GM03348 (cell line): Measurements from ENCODE around the gene SIGLEC10.
"Not testable (repeated sequence)": the region's sequence is repeated elsewhere in the genome, so short reads cannot be mapped to it uniquely, and the experiment has no call there.

Experiments used
- DNase-seq: peaks from one replicate; pipeline ENCODE4 v3.0.0; 2012; ENCODE audit warnings: low spot score

The SIGLEC10 gene

DNA sequence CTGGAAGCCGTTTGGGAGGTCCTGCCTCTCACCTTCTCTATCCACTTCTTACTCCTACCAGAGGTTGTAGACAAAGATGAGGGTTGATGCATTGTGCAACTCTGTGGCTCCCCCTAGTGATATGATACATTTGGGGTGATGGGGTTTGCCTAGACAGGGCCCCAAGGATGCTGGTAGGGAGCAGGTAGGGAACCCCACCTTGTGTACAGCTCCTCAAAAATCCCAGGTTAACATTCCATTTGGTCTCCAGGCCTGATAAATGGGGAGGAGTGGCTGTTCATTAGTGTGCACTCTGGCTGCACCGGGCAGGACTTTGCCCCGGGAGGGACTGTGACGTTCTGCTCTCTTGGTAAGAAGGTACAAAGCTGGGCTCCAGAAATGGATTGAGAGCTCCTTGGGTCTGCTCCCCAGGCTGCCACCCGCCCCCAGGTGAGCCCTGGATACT is 21.6 kb upstream of the SIGLEC10 start:
- DNase-seq: peak; percentile 43

DNA sequence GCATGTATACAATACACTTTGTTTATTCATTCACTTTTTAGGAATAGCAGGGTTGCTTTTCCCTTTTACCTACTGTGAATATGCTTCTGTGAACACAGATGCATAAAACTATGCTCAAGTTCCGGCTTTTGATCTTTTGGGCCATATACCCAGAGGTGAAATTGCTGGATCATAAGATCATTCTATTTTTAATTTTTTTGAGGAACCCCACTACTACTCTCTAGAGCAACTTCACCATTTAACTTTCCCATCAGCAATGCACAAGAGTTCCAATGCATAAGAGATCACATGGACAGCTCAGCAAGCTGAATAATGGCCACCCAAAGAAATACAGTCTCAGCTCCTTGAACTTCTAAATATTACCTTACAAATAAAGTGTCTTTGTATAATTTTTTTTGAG is 17.0 kb upstream of the SIGLEC10 start:
- DNase-seq: no peak

DNA sequence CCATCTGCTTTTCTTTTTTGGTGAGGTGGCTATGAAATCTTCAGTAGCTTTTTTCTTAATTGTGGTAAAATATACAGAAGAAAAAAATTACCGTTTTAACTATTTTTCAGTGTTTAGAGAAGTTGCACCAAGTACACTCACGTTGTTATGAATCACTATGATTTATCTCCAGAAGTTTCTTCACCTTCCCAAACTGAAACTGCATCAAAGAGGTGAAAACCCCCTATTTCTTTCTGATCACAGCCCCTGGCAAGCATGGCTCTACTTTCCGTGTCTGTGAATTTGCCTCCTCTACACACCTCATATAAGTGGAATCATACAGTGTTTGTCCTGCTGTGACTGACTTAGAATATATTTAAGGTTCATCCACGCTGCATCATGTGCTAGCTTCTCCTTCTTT is 15.6 kb upstream of the SIGLEC10 start:
- no peak for DNase-seq

DNA sequence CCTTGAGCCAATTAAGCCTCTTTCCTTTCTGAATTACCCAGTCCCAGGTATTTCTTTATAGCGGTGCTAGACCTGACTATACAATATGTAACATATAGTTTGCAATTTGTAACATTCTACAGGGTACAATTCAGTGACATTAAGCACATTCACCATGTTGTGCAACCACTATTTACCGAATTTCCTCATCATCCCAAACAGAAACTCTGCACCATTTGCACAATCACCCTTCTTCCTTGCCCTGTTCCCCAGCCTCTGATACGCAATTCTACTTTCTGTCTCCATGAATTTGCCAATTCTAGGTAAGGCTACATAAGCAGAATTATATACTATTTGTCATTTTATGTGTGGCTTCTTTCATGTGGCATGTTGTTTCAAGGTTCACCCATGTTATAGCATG is 13.7 kb upstream of the SIGLEC10 start:
- no peak for DNase-seq

DNA sequence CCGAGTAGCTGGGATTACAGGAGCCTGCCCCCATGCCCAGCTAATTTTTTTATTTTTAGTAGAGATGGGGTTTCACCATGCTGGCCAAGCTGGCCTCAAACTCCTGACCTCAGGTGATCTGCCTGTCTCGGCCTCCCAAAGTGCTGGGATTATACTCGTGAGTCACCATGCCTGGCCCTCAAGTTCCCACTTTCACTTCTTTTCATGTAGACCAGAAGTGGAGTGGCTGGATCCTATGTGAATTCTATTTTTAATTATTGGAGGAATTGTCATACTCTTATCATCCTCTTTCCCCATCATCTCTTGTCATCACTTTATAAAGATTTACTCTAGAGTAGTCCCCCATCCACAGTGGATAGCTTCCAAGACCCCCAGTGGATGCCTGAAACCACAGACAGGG is 12.8 kb upstream of the SIGLEC10 start:
- no peak for DNase-seq

DNA sequence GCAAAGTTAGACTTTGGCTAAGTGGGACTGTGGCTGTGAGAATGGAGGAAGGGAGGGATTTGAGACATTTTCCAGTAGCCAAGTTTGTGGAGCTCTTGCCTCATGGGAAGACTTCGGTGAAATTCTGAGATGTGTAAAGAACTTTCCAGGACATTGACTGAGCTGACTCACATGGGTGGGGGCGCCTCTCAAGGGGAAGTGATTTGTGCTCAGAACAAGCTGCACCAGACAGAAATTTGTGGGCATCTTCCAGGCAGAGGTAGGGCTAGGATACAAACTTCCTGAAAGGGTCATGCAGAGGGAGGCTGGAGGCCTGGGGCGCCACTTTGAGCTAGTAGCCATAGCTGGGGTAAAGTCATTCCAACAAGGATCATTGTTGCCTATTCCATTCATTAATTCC is 9.8 kb upstream of the SIGLEC10 start:
- DNase-seq: no peak

DNA sequence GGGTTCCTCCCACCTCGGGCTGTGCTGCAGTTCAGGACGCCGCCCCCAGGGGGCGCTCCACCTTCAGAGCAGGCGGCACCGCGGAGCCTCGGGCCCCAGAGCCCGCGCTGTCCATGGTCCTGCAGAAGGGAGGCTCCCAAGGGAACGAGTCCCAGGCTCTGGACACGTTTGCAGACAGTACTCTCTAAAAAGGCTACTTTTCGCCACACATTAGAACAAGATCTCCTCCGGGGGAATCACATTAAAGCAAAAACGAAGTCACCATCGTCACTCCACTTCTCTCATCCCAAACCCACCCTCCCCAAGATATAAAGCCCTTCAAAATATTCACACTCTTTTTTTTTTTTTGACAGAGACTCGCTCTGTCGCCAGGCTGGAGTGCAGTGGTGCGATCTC is 4.6 kb upstream of the SIGLEC10 start:
- peak; percentile 95 for DNase-seq

DNA sequence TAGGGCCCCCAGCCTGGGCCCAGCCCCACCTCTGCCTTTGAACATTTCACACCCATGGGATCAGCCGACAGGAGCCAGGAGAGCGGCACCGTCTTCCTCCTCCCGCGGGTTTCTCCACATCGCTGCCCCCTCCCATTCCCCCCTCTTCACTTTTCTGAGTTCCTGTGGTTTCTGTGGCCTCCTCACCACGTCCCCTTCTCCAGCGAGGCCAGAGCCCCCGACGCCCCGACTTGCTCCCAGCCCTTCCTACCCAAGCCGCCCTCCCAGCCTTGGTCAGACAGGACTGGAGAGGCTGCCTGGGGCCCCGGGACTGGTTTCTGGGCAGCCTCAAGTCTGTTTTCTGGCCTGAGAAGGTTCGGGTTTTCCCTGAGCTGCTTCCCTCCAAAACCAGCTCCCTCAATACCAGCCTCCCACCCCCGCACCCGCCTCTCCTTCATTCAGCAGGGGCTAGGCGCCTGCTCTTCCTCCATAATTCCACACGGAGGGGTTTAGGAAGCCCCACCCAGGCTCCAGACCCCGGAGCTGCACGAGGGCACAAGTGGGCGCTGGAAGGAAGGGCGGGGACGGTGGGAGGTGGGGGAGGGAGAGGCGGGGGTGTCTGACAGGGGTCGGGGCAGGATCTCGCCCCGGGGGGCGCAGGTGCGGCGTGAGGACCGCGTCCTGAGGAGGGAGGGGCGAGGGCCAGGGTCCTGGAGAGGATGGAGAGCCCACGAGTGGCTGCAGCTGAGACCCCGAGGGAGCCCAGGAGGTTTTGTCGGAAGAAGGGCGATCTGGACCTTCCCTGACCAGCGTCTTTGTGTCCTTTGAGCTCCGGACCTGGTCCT is 4.0 kb upstream of the SIGLEC10 start:
- DNase-seq: no peak

DNA sequence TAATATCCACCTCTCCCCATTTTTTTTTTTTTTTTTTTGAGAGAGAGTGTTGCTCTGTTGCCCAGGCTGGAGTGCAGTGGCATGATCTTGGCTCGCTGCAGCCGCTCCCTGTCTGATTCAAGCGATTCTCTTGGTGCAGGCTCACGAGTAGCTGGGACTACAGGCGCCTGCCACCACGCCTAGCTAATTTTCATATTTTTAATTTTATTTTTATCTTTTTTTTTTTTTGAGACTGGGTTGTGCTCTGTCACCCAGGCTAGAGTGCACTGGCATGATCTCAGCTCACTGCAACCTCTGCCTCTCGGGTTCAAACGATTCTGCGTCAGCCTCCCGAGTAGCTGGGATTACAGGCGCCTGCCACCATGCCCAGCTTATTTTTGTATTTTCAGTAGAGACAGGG is 3.1 kb upstream of the SIGLEC10 start:
- not testable (repeated sequence) for DNase-seq

DNA sequence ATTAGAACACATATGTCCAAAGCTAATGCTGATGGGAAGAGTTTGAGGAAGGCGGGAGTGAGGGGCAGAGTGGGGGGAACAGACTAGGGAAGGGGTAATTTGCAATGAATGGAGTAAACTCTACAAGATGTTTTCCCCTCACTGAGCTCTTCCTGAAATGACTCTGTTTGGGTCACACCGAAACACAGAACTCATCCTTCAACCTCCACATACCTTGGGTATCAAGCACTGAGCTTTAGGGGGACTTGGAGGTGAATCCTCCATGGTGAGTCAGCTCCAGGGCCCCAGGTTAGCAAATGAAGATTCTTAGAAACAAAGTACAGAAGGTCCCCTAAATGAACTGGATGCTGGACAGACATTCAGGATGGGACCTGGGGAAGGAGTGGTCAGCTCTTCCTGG is 1.3 kb upstream of the SIGLEC10 start:
- DNase-seq: no peak

DNA sequence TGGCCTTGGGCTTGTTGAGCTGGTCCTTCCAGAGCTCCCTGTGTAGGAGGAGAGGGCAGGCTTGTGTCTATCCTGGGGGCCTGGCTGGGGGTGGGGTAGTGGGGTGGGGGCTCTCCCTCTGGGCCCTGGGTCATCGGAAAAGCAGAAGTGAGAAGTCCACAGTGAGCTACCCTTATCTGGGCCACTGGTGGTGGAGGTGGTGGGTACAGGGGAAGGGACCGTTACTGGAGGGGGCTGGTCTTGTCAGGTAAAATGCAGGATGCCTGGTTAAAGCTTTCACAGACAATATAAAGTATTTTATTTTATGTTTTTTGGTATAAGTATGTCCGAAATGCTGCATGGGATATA is 342 bp upstream of the SIGLEC10 start:
- DNase-seq: no peak

DNA sequence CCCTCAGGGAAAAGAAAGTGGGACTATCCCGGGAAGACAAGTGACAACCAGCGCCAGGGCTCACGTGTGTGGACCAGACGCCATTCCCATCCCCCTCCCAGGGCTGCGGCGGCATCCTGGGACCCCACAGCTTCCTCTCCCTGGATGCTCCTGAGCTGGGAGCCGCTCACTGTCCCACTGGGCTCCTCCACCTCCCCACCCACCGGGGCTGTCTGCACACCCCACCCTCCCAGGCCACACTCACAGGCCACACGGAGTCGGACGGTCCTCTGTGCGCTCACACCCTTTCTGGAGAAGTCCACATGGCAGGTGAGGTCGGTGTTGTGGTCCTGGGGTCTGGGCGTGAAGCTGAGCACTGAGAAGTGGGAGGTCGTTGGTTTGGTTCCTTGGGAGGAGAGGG is 1.0 kb downstream of the SIGLEC10 start:
- DNase-seq: not testable (repeated sequence)

DNA sequence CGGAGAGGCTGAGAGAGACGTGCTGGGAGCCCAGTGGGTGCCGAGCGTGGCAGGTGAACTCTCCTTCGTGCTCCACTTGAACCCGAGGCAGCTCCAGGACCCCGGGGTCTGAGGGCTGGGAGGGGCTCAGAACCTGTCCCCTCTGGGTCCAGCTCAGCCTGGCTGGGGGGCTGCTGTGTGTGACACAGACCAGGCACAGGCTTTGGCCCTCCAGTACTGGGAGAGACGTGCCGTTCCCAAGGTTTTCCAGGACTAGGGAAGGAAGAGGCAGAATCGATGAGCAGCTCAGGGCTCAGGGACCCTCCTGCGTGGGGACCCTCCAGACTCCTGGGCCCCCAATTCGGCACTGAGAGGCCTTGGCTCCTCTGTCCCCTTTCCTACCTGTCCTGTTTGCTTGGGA is 2.3 kb downstream of the SIGLEC10 start:
- DNase-seq: no peak

DNA sequence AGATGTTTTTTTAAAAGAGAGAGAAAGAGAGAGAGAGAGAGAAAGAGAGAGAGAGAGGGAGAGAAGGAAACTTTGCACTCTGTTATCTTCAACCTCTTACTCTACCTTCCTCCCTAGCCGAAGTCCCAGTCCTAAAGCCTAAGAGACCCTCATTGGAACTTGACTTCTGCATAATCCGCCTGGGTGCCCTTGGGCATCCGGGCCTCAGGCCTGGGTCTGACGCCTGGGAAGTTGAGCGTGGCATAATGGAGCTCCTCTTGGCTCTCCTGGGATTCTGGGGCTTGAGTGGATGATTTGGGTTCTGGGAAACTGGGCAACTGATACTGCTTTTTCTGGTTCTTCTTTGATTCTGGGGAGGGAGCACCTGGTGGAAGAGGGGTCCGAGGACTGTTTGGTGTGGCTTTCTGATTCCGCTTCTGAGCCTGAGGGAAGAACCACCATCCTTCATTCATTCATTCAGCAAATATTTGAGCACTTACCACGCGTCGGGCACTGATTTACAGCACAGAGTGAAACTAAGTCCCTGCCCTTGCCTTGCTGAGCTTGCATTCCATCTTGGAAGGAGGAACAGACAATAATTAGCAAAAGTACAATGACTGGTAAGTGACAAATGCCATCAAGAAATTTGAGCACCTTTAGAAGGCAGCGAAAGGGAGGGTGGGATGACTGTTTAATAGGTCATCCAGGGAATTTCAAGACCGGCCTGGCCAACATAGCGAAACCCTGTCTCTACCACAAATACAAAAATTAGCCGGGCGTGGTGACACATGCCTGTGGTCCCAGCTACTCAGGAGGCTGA is 6.3 kb downstream of the SIGLEC10 start:
- DNase-seq: no peak

DNA sequence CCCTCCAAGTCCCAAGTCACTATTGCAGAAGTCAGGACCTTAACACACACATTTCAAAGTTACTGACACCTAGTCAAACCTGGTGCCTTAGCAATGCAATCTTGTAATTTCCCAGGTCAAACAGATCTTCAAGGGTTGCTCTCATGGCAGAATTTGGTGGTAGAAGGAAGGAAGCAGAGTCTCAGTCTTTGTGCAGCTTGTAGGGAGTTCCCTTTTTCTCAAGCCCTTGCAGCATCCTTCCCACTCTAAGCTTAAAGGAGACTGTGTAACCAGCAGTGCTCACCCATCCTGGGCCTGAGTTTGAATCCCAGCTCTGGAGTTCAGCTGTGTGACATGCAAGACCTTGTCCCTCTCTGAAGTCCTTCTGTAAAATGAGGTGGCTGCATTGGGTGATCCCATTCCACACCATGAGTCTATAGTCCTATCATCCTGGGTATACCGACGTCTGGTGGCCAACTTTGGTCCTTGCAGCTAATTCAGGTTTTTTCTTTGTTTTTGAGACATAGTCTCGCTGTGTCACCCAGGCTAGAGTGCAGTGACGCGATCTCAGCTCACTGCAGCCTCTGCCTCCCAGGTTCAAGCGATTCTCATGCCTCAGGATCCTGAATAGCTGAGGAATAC is 9.8 kb downstream of the SIGLEC10 start:
- no peak for DNase-seq

DNA sequence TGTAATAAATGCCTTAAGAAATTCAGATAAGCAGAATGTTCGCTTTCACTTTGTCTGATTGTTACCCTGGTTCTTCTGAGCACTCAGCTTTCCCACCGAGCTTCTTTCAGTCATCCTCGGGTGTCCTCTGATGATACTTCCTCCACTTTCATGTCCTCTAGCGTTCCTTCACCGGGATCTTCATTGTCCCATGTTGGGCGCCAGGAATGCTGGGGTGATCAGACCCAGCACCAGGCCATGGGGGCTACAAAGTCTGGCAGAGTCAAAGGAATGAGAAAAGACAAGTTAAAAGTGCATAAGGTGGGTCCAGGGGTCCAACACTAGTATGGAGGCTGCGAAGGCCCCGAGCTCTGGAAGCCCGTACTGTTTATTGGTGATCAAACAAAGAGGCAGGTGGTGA is 15.3 kb downstream of the SIGLEC10 start:
- no peak for DNase-seq

DNA sequence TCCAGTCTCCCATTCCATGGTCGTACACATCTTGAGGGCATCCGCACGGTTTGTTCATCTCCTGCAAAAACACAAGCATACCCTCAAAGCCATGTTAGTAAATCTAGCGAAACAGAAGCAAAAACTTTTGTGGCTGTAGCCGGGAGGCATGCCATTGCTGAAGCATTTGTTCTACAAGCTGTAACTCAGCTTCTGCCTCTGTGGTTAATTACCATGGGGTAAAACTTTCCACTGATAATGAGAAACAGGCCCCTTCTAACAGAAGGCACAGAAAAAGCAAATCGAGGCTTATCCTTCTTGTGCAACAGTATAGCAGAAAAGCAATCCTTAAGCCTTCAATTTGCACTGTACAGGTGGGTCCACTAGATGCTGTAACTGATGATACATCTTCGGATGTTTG is 17.5 kb downstream of the SIGLEC10 start:
- DNase-seq: not testable (repeated sequence)

DNA sequence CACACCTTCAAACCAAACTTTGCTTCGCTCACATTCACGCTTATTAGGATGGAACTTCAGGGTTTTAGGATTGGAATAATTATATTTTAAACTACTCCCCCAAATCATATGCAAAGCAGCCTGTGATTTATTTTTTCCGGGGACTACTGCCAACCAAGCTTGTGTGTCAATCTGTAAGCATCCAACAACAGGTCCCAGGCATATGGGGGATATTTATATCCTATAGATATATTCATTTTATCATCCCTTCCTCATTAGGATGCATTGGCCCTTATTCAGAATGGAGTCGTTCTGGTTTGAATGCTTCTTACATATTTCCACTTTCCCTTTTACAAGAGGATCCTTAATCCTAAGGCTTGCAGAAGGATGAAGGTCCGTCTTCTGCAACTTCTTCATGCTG is 18.2 kb downstream of the SIGLEC10 start:
- DNase-seq: no peak

DNA sequence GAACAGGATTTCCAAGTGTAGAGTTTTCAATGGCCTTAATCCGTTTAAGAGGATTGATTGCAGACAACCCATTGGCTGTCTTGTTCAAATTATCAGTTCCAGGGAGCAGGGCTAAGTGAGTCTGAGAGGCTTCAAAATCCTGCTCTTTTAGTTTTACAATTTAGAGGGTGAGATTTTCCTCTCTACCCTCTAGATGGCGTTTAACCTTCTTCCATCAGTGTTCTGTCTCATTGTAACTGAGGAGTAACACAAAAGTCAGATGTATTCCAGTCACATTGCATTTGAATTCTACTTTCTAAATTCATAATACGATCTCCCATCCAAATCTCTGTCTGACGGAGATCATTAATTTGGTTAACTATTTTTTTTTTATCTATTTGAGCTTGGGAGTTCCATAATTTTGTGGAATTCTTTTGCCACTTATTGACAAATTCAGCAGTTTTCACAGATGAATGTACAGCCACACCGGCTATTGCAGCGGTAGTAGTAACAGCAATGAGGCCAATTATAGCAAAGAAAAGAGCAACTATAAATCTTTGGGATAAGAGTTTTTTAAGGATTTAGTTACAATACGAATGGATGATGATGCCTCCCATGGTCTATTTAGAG is 19.2 kb downstream of the SIGLEC10 start:
- DNase-seq: peak; percentile 70

DNA sequence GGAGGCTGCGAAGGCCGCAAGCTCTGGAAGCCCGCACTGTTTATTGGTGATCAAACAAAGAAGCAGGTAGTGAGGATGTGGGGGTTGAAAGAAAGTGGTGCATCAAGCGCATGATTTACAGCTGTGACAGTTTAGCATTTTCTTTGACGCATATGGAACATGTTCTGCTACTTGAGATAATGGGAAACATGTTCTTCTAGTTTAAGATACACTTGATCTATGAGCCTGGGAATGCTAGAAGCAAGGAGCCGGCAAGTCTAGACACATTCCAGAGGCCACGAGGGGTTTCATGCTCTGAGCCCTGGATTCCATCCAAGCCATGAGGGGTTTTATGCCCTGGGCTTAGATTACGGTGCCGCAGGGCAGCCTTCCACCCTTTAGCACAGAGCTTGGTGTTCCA is 20.0 kb downstream of the SIGLEC10 start:
- not testable (repeated sequence) for DNase-seq

DNA sequence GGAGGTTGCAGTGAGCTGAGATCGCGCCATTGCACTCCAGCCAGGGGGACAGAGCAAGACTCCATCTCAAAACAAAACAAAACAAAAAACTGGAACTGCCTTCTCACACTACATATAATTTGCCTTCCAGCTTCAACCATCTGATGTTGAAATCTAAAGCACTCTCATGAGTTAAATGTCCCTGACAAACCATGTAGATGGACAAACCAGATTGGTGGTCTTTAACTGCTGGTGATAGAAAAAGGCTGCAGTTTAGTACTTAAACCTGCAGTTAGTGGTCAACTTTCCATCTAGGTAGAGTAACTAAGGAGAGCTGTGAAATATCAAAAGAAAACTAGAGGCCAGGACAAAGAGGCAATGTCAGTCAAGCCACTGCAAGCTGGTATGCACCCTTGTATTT is 21.3 kb downstream of the SIGLEC10 start:
- no peak for DNase-seq

DNA sequence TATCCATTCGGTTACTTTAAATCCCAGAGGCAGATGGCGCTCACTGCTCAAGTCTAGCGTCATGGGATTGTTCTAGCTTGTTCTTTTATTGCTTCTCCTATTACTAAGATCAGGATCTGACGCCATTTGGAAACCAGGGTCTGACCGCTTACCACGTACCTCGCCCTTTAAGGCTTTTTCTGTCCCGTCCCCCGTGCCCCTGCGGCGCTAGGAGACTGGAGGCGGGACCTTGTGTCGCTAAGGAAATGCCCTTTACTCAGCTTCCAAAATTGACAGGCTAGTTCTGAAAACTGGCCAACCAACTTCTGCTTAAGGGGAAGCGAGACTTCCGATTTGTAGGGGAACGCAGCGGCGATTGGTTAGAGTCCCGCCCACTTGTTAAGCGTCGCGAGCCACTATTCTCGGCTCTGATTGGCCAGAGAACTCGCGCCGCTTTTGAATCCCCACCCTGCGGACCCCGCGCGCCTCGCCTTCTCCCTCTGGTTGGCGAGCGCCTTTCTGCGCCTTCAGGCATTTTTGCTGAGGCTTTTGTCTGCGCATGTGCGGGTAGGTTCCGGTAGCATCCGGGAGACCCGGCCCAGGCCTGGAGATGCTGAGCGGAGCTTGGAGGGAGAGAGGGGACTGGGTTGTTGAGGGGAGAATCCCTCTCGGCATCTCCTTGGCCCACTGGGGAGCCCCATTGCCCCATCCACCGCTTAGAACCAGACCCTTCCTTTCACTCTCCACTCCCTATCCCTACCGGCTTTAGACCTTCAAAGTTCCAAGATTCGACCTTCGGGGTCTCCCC is 23.2 kb downstream of the SIGLEC10 start:
- peak; percentile 98 for DNase-seq
